Panc1 (cell line): ENCODE data around the gene LAP3. TPM values are rescaled to one million over a fixed set of nuclear protein-coding genes. Genes with fewer than 3 reads are reported as not detected.

Source experiments
- ATAC-seq: fragments of 200-7000 bp; cut with Tn5 transposase; 2 replicates; pipeline ENCODE4 v1.9.1; 2020; ENCODE audit warnings: mild to moderate bottlenecking, moderate library complexity
- BruUV-seq: library from RNA; stranded (reverse); fragments of 400-500 nt; replicated peaks from 2 replicates; lab custom pipeline; 2021; lab: Mats Ljungman, UMichigan
- CTCF ChIA-PET: fragments of 300-600 bp; sonication (Branson Sonifier 250); formaldehyde crosslinking; loops from one replicate; lab custom pipeline; 2022; ENCODE audit warnings: antibody characterized with exemption; lab: Charles Lee
- POLR2A ChIA-PET: fragments of 300-600 bp; sonication (Branson Sonifier 250); formaldehyde crosslinking; loops from one replicate; lab custom pipeline; 2022; ENCODE audit warnings: antibody characterized with exemption; lab: Charles Lee
- DNase-seq: peaks from one replicate; pipeline ENCODE4 v3.0.0-alpha.2; 2010; ENCODE audit warnings: low read depth, low spot score
- H3K27ac ChIP-seq: 2 replicates; pipeline ENCODE4 v1.5.1; 2011; ENCODE audit warnings: mild to moderate bottlenecking, low read length, inconsistent platforms
- H3K27me3 ChIP-seq: fragments of 200-500 bp; sonication (Bioruptor generic); 2 replicates; pipeline ENCODE4 v1.6.0; 2014; ENCODE audit warnings: low read length, inconsistent platforms; ENCODE audit not compliant: control insufficient read depth, insufficient read depth
- H3K36me3 ChIP-seq: fragments of 200-500 bp; sonication (Bioruptor generic); 2 replicates; pipeline ENCODE4 v1.5.1; 2014; ENCODE audit warnings: inconsistent platforms, mild to moderate bottlenecking, low read length, moderate library complexity; ENCODE audit not compliant: control insufficient read depth, insufficient read depth
- H3K4me1 ChIP-seq: 2 replicates; pipeline ENCODE4 v1.5.1; 2011; ENCODE audit warnings: inconsistent platforms, mild to moderate bottlenecking, low read length, moderate library complexity; ENCODE audit not compliant: control insufficient read depth, insufficient read depth
- H3K4me3 ChIP-seq, 2 experiments: 2 replicates each; pipeline ENCODE4 v1.5.1; 2011 to 2012; ENCODE audit warnings: low read depth in 2 of 2, low read length in 2 of 2, mild to moderate bottlenecking in 2 of 2, inconsistent platforms in 1 of 2, moderate library complexity in 1 of 2
- H3K9me3 ChIP-seq: fragments of 200-500 bp; sonication (Bioruptor generic); 2 replicates; pipeline ENCODE4 v1.5.1; 2014; ENCODE audit warnings: low read depth, mild to moderate bottlenecking, inconsistent platforms, low read length, moderate library complexity; ENCODE audit not compliant: control insufficient read depth, insufficient read depth
- CTCF ChIP-seq: fragments of 450-650 bp; IDR thresholded peaks from 2 replicates; pipeline ENCODE4 v1.5.1; 2017; ENCODE audit warnings: mild to moderate bottlenecking
- POLR2AphosphoS5 ChIP-seq: IDR thresholded peaks from 2 replicates; pipeline ENCODE4 v1.6.1; 2012; ENCODE audit warnings: mild to moderate bottlenecking, low read depth, low read length, moderate library complexity
- REST ChIP-seq, 2 experiments: IDR thresholded peaks; 2 replicates each; pipeline ENCODE4 v1.6.1; 2011 to 2012; ENCODE audit warnings: low read depth in 2 of 2, control low read depth in 1 of 2, low read length in 1 of 2, mild to moderate bottlenecking in 1 of 2, moderate library complexity in 1 of 2; ENCODE audit not compliant: insufficient read depth in 1 of 2
- SIN3A ChIP-seq: IDR thresholded peaks from 2 replicates; pipeline ENCODE4 v1.6.1; 2012; ENCODE audit warnings: low read depth, mild to moderate bottlenecking, low read length, moderate library complexity, borderline replicate concordance; ENCODE audit not compliant: insufficient read depth
- TCF7L2 ChIP-seq: IDR thresholded peaks from 2 replicates; pipeline ENCODE4 v1.6.1; 2011; ENCODE audit warnings: mild to moderate bottlenecking, low read depth, low read length, inconsistent platforms
- in situ Hi-C: cut with HindIII; loops from 2 replicates; pipeline ENCODE4 v1.10.0; 2016; ENCODE audit warnings: low sequenced_read_pairs, low pct_unique_long_range_greater_than_20kb
- intact Hi-C: fragments of 100-400 bp; cut with micrococcal nuclease; formaldehyde crosslinking; loops from one replicate; pipeline ENCODE4 v1.10.0; 2022; ENCODE audit not compliant: unreplicated experiment
- total RNA-seq: library from RNA; stranded (reverse); gene quantifications from one replicate; pipeline ENCODE4 v1.2.1, GENCODE V29; 2021; ENCODE audit not compliant: unreplicated experiment

Gene LAP3
- total RNA-seq, 1 experiment from 2014 or later, result 51.4 TPM

GRCh38 chr4:17614416-17615299, 37.7 kb downstream of the LAP3 start, which contains the start of gene MED28:
TSS of gene MED28 (plus strand) at chr4:17614641. CDS start at chr4:17614655, 14 bp downstream.
- DNase-seq (peak; percentile 32), ATAC-seq (peak; percentile 96)
- H3K4me3 ChIP-seq, result peak within 1 kb of the TSS; percentile 97
- H3K27me3 ChIP-seq, result no peaks in the 10 kb centered on the region
- H3K27ac ChIP-seq, result peak within 1 kb of the TSS; percentile 97
- ChIA-PET CTCF (interaction anchor here (0.6 kb wide), 1 partner anchor 100 kb away, joined by 3 read pairs; no protein-coding TSS in a partner anchor), POLR2A (interaction anchor here (0.5 to 0.6 kb wide), 3 partner anchors 9 to 43 kb away, joined by 4 to 23 read pairs (median 8); no protein-coding TSS in a partner anchor)
- BruUV-seq, result TSS peak; percentile 93
- intact Hi-C loops (no loop called here), in situ Hi-C loops (no loop called here)
- TF ChIP-seq SIN3A (peak; percentile 90; the same call in 1 of the 2 replicates), POLR2AphosphoS5 (peak; percentile 86), REST (IDR thresholded peaks at IDR 0.05; ENCODE audit: insufficient read depth in 1 of 2, low read depth in 2 of 2, low read length in 1 of 2) (no peak)
- H3K36me3 ChIP-seq, result peaks cover 9% of the 10 kb centered on the region; the same call in 1 of the 2 replicates
- H3K9me3 ChIP-seq, result no peaks in the 10 kb centered on the region
- H3K4me1 ChIP-seq, result no peaks in the 10 kb centered on the region

- no peaks in the 10 kb centered on the region for H3K4me1 ChIP-seq
- ChIA-PET CTCF (no interaction called here), POLR2A (interaction anchor here (0.6 kb wide), 1 partner anchor 17 kb away, joined by 6 read pairs; no protein-coding TSS in a partner anchor)
- H3K4me3 ChIP-seq, result peak overlapping the region in 1 of 2 experiments; percentile 6; a peak in 1 of 4 replicates
- no peak for ATAC-seq
- DNase-seq, result no peak
- intact Hi-C loops (no loop called here), in situ Hi-C loops (no loop called here)
- BruUV-seq, result TSS peak; percentile 54
- H3K27ac ChIP-seq, result no peak overlapping the region
- H3K36me3 ChIP-seq, result peaks cover 11% of the 10 kb centered on the region
- H3K9me3 ChIP-seq, result no peaks in the 10 kb centered on the region
- H3K27me3 ChIP-seq, result no peaks in the 10 kb centered on the region
- TF ChIP-seq CTCF (no peak), POLR2AphosphoS5 (no peak), TCF7L2 (no peak), REST (IDR thresholded peaks at IDR 0.05; ENCODE audit: insufficient read depth in 1 of 2, low read depth in 2 of 2, low read length in 1 of 2) (no peak), SIN3A (no peak)
Measured at GRCh38 chr4:17616283-17616682, 39.3 kb downstream of the LAP3 start.
